HUES64 (cell line): ENCODE data around the gene PIWIL4.
A peak's percentile ranks its signal among the peaks of the same experiment; 100 is the strongest.

Source experiments
- H3K27ac ChIP-seq: 2 replicates; pipeline ENCODE4 v1.7.0; 2013; ENCODE audit warnings: low read depth, low read length, inconsistent platforms
- H3K27me3 ChIP-seq: 2 replicates; pipeline ENCODE4 v1.6.1; 2013; ENCODE audit warnings: mild to moderate bottlenecking, low read length; ENCODE audit not compliant: insufficient read depth
- H3K36me3 ChIP-seq: 2 replicates; pipeline ENCODE4 v1.6.1; 2013; ENCODE audit warnings: mild to moderate bottlenecking, low read length; ENCODE audit not compliant: insufficient read depth
- H3K4me1 ChIP-seq: 2 replicates; pipeline ENCODE4 v1.6.1; 2013; ENCODE audit warnings: mild to moderate bottlenecking, low read length, moderate library complexity; ENCODE audit not compliant: insufficient read depth
- H3K4me3 ChIP-seq: 2 replicates; pipeline ENCODE4 v1.5.1; 2013; ENCODE audit warnings: mild to moderate bottlenecking, low read length, moderate library complexity
- H3K9ac ChIP-seq: 2 replicates; pipeline ENCODE4 v1.6.1; 2013; ENCODE audit warnings: mild to moderate bottlenecking, low read depth, low read length
- H3K9me3 ChIP-seq: 2 replicates; pipeline ENCODE4 v1.6.1; 2013; ENCODE audit warnings: low read depth, low read length; ENCODE audit not compliant: insufficient read depth
- WGBS: fragments of 150-250, 120-280 bp; methylation state at CpG from one replicate; pipeline ENCODE4 v1.1.7; 2013; ENCODE audit warnings: missing lambda C conversion rate; 5-methylcytosine and 5-hydroxymethylcytosine counted together

PIWIL4 gene

DNA sequence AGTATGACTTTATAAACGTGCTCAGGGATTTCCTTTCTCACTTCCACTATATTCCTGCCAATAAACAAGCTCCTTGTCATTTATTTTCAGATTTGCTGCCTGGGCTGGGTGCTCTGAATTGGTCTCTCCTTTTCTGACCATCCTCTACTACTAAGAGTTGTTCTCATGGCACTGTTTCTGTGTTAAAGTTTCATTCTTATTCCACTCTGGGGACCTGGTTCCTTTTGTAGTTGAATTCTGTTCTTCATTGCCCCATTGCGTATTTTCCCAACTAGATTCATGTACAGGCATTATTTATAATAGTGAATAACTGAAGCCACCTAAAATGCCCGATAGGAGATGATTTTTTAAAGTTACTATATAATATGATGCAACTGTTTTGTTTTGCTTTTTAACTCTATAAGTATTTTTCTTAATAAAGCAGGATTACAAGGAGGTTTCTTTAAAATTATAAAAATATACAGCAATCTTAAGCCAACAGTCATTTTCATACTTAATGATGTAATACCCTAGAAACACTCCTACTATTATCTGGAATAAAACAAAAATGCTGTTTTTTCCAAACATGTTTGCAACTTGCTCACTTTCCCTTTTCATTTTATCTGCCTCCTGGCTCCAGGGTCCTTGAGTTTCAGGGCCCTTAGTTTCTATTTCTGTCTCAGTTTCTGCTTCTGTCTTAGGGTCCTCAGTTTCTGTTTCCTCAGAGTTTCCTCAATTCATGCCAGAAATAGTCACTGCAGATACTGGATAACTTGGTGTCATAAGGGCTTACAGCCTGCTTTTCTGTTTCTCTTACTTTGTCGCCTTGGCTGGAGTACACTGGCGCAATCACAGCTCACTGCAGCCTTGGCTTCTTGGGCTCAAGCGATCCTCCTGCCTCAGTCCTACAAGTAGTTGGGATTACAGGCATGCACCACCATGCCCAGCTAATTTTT, 33.2 kb upstream of the PIWIL4 start:
- H3K9ac ChIP-seq = no peak overlapping the region
- H3K27ac ChIP-seq = no peak overlapping the region
- peaks cover 3% of the 10 kb centered on the region; the same call in 1 of the 2 replicates for H3K27me3 ChIP-seq
- no peak overlapping the region for H3K4me3 ChIP-seq
- 82% methylated on average over 4 of the region's 6 CpGs for WGBS
- H3K4me1 ChIP-seq = no peaks in the 10 kb centered on the region
- H3K36me3 ChIP-seq = no peaks in the 10 kb centered on the region
- H3K9me3 ChIP-seq = no peaks in the 10 kb centered on the region

DNA sequence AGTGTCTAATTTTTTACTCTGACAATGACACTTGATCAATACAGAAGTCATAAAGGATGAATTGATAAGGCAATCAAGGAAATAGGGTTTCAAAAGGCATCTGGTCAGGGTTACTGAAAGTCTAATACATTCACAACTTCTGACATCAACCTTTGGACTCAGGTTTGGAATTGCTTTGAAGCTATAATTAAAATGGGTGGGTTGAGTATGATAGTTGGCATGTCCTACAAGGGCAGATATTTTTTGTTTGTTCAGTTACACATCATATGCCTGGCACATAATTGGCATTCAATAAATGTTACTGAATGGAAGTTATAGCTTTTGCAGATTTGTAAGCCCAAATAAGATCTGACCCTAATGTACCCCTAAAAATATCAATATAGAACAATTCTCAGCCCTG, 30.8 kb upstream of the PIWIL4 start:
- no peak overlapping the region for H3K4me3 ChIP-seq

DNA sequence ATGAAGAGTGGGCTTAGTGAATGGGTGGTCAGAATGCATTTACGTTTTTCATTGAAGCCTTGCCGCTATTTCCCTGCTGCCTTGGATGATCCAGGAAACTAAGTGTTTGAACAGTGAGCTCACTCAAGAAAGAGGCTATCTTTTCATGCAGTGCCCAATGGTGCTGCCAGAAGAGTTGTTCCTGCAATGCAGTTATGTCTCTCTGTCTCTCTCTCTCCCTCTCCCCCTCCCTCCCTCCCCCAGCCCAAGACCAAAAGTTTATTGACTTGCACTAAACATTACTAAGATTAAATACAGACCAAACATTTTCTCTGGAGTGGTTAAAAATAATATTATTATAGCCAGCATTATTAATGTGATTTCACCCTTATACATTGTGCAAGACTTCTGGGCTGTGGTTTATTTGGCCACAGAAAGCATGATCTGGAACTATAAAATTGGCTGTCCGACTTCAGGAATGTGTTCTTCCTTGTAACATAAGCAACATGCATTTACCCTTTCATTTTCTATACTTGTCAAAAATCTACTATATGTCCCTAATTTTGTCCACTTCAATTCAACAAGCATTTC, 30.1 kb upstream of the PIWIL4 start:
- H3K9ac ChIP-seq = no peak overlapping the region
- H3K27me3 ChIP-seq = peaks cover 7% of the 10 kb centered on the region; the same call in 1 of the 2 replicates
- H3K9me3 ChIP-seq = no peaks in the 10 kb centered on the region
- 87% methylated on average over 3 of the region's 3 CpGs for WGBS
- no peaks in the 10 kb centered on the region for H3K36me3 ChIP-seq
- H3K4me1 ChIP-seq = no peaks in the 10 kb centered on the region
- H3K27ac ChIP-seq = no peak overlapping the region
- H3K4me3 ChIP-seq = no peak overlapping the region

More for the DNA sequence above, 30.8 kb upstream of the PIWIL4 start:
- H3K27ac ChIP-seq = no peak overlapping the region
- H3K27me3 ChIP-seq = peaks cover 7% of the 10 kb centered on the region; the same call in 1 of the 2 replicates
- no peaks in the 10 kb centered on the region for H3K36me3 ChIP-seq
- H3K4me1 ChIP-seq = no peaks in the 10 kb centered on the region
- H3K9me3 ChIP-seq = no peaks in the 10 kb centered on the region
- no peak overlapping the region for H3K9ac ChIP-seq

DNA sequence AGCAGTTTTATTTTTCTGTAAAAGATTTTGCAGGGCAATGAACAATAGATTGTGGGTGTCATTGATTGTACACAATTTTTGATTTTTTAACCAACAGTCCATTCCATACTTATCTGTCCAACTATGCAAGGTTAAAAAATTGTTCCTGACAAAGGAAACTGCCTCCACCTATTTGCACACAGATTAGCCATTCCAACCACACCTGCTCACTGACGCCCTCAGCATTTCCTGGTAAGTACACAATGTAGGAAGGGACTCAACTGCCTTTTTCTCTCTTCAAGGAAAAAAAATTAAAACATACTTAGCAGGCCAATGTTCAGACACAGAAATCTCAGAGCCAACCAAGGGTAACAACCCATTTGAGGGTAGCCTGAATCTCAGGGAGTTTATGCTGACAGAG, 27.7 kb upstream of the PIWIL4 start:
- Histone ChIP-seq H3K27ac (no peak overlapping the region), H3K4me3 (no peak overlapping the region), H3K36me3 (no peaks in the 10 kb centered on the region), H3K9me3 (no peaks in the 10 kb centered on the region), H3K9ac (no peak overlapping the region), H3K4me1 (0 out of 2 replicates have a peak, but pooled peaks cover 4% of the 10 kb centered on the region), H3K27me3 (peaks cover 19% of the 10 kb centered on the region)
- 25% methylated on average over 1 of the region's 1 CpG for WGBS

DNA sequence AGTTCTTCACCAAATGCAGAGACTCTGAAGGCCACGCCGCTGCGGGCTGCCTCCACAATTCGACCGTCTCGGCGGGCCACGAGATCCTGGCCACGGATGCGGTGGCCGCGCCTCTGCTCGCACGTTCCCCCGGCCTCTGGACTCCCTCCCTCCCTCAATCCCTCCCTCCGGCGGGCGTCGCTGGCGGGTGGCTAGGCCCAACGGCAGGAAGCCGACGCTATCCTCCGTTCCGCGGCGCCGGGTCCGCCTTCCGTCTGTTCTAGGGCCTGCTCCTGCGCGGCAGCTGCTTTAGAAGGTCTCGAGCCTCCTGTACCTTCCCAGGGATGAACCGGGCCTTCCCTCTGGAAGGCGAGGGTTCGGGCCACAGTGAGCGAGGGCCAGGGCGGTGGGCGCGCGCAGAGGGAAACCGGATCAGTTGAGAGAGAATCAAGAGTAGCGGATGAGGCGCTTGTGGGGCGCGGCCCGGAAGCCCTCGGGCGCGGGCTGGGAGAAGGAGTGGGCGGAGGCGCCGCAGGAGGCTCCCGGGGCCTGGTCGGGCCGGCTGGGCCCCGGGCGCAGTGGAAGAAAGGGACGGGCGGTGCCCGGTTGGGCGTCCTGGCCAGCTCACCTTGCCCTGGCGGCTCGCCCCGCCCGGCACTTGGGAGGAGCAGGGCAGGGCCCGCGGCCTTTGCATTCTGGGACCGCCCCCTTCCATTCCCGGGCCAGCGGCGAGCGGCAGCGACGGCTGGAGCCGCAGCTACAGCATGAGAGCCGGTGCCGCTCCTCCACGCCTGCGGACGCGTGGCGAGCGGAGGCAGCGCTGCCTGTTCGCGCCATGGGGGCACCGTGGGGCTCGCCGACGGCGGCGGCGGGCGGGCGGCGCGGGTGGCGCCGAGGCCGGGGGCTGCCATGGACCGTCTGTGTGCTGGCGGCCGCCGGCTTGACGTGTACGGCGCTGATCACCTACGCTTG, 23.2 kb upstream of the PIWIL4 start, which contains the start of gene FUT4:
TSS of gene FUT4 (plus strand) at position 227 of the 951 bp plus-strand sequence. CDS start at position 440, 213 bp downstream.
- Histone ChIP-seq H3K36me3 (no peaks in the 10 kb centered on the region), H3K4me3 (peak within 1 kb of the TSS; percentile 64), H3K4me1 (peaks cover 13% of the 10 kb centered on the region), H3K9me3 (no peaks in the 10 kb centered on the region), H3K9ac (peak within 1 kb of the TSS; percentile 83), H3K27ac (peak within 1 kb of the TSS; percentile 84), H3K27me3 (peaks cover 50% of the 10 kb centered on the region)
- WGBS = under 1% methylated on average over 109 of the region's 109 CpGs

DNA sequence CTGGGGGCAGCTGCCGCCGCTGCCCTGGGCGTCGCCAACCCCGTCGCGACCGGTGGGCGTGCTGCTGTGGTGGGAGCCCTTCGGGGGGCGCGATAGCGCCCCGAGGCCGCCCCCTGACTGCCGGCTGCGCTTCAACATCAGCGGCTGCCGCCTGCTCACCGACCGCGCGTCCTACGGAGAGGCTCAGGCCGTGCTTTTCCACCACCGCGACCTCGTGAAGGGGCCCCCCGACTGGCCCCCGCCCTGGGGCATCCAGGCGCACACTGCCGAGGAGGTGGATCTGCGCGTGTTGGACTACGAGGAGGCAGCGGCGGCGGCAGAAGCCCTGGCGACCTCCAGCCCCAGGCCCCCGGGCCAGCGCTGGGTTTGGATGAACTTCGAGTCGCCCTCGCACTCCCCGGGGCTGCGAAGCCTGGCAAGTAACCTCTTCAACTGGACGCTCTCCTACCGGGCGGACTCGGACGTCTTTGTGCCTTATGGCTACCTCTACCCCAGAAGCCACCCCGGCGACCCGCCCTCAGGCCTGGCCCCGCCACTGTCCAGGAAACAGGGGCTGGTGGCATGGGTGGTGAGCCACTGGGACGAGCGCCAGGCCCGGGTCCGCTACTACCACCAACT, 22.4 kb upstream of the PIWIL4 start:
- Histone ChIP-seq H3K27me3 (peaks cover 50% of the 10 kb centered on the region), H3K9me3 (no peaks in the 10 kb centered on the region), H3K4me1 (peaks cover 13% of the 10 kb centered on the region), H3K4me3 (peak overlapping the region; percentile 64), H3K27ac (no peak overlapping the region), H3K9ac (peak overlapping the region; percentile 48), H3K36me3 (no peaks in the 10 kb centered on the region)
- WGBS = 8% methylated on average over 59 of the region's 59 CpGs

DNA sequence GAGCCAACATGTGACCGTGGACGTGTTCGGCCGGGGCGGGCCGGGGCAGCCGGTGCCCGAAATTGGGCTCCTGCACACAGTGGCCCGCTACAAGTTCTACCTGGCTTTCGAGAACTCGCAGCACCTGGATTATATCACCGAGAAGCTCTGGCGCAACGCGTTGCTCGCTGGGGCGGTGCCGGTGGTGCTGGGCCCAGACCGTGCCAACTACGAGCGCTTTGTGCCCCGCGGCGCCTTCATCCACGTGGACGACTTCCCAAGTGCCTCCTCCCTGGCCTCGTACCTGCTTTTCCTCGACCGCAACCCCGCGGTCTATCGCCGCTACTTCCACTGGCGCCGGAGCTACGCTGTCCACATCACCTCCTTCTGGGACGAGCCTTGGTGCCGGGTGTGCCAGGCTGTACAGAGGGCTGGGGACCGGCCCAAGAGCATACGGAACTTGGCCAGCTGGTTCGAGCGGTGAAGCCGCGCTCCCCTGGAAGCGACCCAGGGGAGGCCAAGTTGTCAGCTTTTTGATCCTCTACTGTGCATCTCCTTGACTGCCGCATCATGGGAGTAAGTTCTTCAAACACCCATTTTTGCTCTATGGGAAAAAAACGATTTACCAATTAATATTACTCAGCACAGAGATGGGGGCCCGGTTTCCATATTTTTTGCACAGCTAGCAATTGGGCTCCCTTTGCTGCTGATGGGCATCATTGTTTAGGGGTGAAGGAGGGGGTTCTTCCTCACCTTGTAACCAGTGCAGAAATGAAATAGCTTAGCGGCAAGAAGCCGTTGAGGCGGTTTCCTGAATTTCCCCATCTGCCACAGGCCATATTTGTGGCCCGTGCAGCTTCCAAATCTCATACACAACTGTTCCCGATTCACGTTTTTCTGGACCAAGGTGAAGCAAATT, 21.7 kb upstream of the PIWIL4 start:
- H3K27ac ChIP-seq = no peak overlapping the region

DNA sequence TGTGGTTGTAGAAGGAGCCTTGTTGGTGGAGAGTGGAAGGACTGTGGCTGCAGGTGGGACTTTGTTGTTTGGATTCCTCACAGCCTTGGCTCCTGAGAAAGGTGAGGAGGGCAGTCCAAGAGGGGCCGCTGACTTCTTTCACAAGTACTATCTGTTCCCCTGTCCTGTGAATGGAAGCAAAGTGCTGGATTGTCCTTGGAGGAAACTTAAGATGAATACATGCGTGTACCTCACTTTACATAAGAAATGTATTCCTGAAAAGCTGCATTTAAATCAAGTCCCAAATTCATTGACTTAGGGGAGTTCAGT, 21.1 kb upstream of the PIWIL4 start:
- H3K9me3 ChIP-seq = no peaks in the 10 kb centered on the region
- H3K27me3 ChIP-seq = peaks cover 46% of the 10 kb centered on the region
- peaks cover 13% of the 10 kb centered on the region for H3K4me1 ChIP-seq
- H3K27ac ChIP-seq = no peak overlapping the region
- H3K9ac ChIP-seq = no peak overlapping the region; the same call in 1 of the 2 replicates
- no peaks in the 10 kb centered on the region for H3K36me3 ChIP-seq
- 63% methylated on average over 2 of the region's 2 CpGs for WGBS
- peak overlapping the region; percentile 64 for H3K4me3 ChIP-seq

More for the DNA sequence above, 21.7 kb upstream of the PIWIL4 start:
- H3K9me3 ChIP-seq = no peaks in the 10 kb centered on the region
- H3K27me3 ChIP-seq = peaks cover 47% of the 10 kb centered on the region
- peak overlapping the region; percentile 64 for H3K4me3 ChIP-seq
- peak overlapping the region; percentile 48 for H3K9ac ChIP-seq
- WGBS = 48% methylated on average over 54 of the region's 54 CpGs
- H3K36me3 ChIP-seq = no peaks in the 10 kb centered on the region
- peaks cover 13% of the 10 kb centered on the region for H3K4me1 ChIP-seq

DNA sequence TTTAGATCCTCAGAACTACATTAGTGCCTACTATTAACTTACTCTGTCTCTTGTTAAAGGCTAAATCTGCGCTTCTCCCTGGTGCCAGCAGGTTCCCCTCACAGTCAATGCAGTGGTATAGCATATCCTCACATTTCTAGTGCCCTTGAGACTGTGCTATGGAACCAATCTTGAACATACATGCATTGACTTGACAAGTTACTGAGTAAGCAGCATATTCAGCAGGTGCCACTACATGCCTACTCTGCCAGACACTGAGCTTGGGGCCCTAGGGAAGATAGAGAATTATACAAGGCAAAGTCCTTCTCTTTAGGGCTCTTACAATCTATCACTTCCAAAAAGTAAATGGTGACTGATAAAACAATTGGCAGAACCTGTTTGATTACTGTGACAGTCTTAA, 20.3 kb upstream of the PIWIL4 start:
- Histone ChIP-seq H3K9me3 (no peaks in the 10 kb centered on the region), H3K36me3 (no peaks in the 10 kb centered on the region), H3K27ac (no peak overlapping the region), H3K4me3 (0 out of 2 replicates have a peak overlapping the region, but pooled peaks have one; percentile 5), H3K4me1 (peaks cover 13% of the 10 kb centered on the region), H3K9ac (no peak overlapping the region), H3K27me3 (peaks cover 46% of the 10 kb centered on the region)
- WGBS = 90% methylated on average over 1 of the region's 1 CpG

DNA sequence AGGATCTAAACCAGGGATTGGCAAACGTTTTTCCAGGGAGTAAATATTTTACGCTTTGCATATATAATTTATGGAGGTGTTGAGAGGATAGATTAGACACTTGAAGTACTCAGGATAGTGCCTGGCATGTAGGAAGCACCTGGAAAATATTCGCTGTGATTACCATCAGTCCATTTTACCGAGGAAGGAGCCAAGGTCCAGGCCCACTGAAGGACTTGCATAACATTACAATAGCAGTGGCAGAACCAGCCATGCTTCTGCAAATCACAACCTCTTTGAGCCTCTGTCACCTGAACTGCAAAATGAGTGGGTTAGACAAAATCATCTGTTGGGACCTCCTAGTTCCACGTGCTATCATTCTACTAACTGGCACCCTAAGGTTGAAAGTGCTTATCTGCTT, 18.0 kb upstream of the PIWIL4 start:
- Histone ChIP-seq H3K9ac (no peak overlapping the region), H3K27ac (no peak overlapping the region), H3K36me3 (no peaks in the 10 kb centered on the region), H3K4me3 (no peak overlapping the region), H3K4me1 (peaks cover 9% of the 10 kb centered on the region), H3K27me3 (peaks cover 37% of the 10 kb centered on the region), H3K9me3 (no peaks in the 10 kb centered on the region)
- WGBS = 88% methylated on average over 5 of the region's 5 CpGs
